SJCRH30 (cell line): Measurements from ENCODE around the gene RNF144A. TPM values are rescaled to one million over a fixed set of nuclear protein-coding genes. Genes with fewer than 3 reads are reported as not detected.

Experiments
- DNase-seq, 2 experiments: peaks; one replicate each; pipeline ENCODE4 v3.0.0-alpha.2; 2015 to 2020
- H3K27ac ChIP-seq: fragments of 250-450 bp; sonication (Bioruptor Pico); 2 replicates; pipeline ENCODE4 v1.5.1; 2020; ENCODE audit warnings: mild to moderate bottlenecking, moderate library complexity
- H3K27me3 ChIP-seq: fragments of 250-450 bp; sonication (Bioruptor Pico); 2 replicates; pipeline ENCODE4 v1.5.1; 2020; ENCODE audit warnings: mild to moderate bottlenecking, moderate library complexity
- H3K36me3 ChIP-seq: fragments of 250-450 bp; sonication (Bioruptor Pico); 2 replicates; pipeline ENCODE4 v1.5.1; 2020; ENCODE audit warnings: mild to moderate bottlenecking, moderate library complexity
- H3K4me1 ChIP-seq: fragments of 250-450 bp; sonication (Bioruptor Pico); 2 replicates; pipeline ENCODE4 v1.5.1; 2020; ENCODE audit warnings: mild to moderate bottlenecking, moderate library complexity
- H3K4me3 ChIP-seq: fragments of 250-450 bp; sonication (Bioruptor Pico); 2 replicates; pipeline ENCODE4 v1.5.1; 2020; ENCODE audit warnings: mild to moderate bottlenecking, moderate library complexity
- H3K9me3 ChIP-seq: fragments of 250-450 bp; sonication (Bioruptor Pico); replicated peaks from 2 replicates; pipeline ENCODE4 v1.5.1; 2020; ENCODE audit warnings: mild to moderate bottlenecking, moderate library complexity
- total RNA-seq: library from RNA; depleted of rRNA; stranded (reverse); fragments of >200 nt; shearing (Covaris generic); gene quantifications from 2 replicates; pipeline ENCODE4 v1.2.3, GENCODE V29; 2014; rRNA removed

The RNF144A gene
- total RNA-seq = 14.4 and 14.9 TPM in 2 replicates

GRCh38 chr2:6917071-6917760 is at the start of gene RNF144A:
RNF144A (plus strand) TSS chr2:6917412; CDS start chr2:6996927, 79,515 bp downstream.
- DNase-seq = peak; percentile 40 to 70

GRCh38 chr2:6872394-6872793 is 44.8 kb upstream of the RNF144A start:
- H3K4me3 ChIP-seq = no peak overlapping the region
- H3K9me3 ChIP-seq = 0 out of 2 replicates have a peak, but pooled peaks cover 4% of the 10 kb centered on the region
- no peaks in the 10 kb centered on the region; the same call in none of the 2 replicates for H3K27me3 ChIP-seq
- no peak for DNase-seq
- no peak overlapping the region for H3K27ac ChIP-seq
- no peaks in the 10 kb centered on the region for H3K36me3 ChIP-seq
- no peaks in the 10 kb centered on the region for H3K4me1 ChIP-seq

More at GRCh38 chr2:6917071-6917760, at the start of gene RNF144A:
- Histone ChIP-seq H3K36me3 (no peaks in the 10 kb centered on the region), H3K4me1 (no peaks in the 10 kb centered on the region), H3K27me3 (no peaks in the 10 kb centered on the region), H3K9me3 (no peaks in the 10 kb centered on the region), H3K4me3 (peak within 1 kb of the TSS; percentile 69), H3K27ac (no peak within 1 kb of the TSS)

- H3K36me3 ChIP-seq = no peaks in the 10 kb centered on the region
- no peaks in the 10 kb centered on the region for H3K4me1 ChIP-seq
- H3K27me3 ChIP-seq = no peaks in the 10 kb centered on the region; the same call in none of the 2 replicates
- no peak for DNase-seq
- 0 out of 2 replicates have a peak, but pooled peaks cover 4% of the 10 kb centered on the region for H3K9me3 ChIP-seq
- H3K27ac ChIP-seq = no peak overlapping the region
- H3K4me3 ChIP-seq = no peak overlapping the region
Measured at GRCh38 chr2:6874032-6874431, 43.2 kb upstream of the RNF144A start.

GRCh38 chr2:6876309-6876708 is 40.9 kb upstream of the RNF144A start:
- DNase-seq = no peak
- H3K9me3 ChIP-seq = peaks cover 12% of the 10 kb centered on the region

GRCh38 chr2:6877402-6878304 is 39.6 kb upstream of the RNF144A start, which contains the start of gene RSAD2:
RSAD2 (plus strand) TSS chr2:6877777; CDS start chr2:6877801, 24 bp downstream.
- DNase-seq = no peak
- Histone ChIP-seq H3K4me3 (no peak within 1 kb of the TSS), H3K27me3 (no peaks in the 10 kb centered on the region), H3K27ac (no peak within 1 kb of the TSS), H3K4me1 (no peaks in the 10 kb centered on the region), H3K36me3 (no peaks in the 10 kb centered on the region), H3K9me3 (peaks cover 12% of the 10 kb centered on the region)

More at GRCh38 chr2:6876309-6876708, 40.9 kb upstream of the RNF144A start:
- Histone ChIP-seq H3K4me3 (no peak overlapping the region), H3K27me3 (no peaks in the 10 kb centered on the region), H3K36me3 (no peaks in the 10 kb centered on the region), H3K27ac (no peak overlapping the region), H3K4me1 (no peaks in the 10 kb centered on the region)

GRCh38 chr2:6878549-6878948 is 38.7 kb upstream of the RNF144A start:
- no peak overlapping the region for H3K4me3 ChIP-seq
- no peaks in the 10 kb centered on the region for H3K4me1 ChIP-seq
- peaks cover 12% of the 10 kb centered on the region for H3K9me3 ChIP-seq
- DNase-seq = no peak
- H3K27me3 ChIP-seq = no peaks in the 10 kb centered on the region
- H3K27ac ChIP-seq = no peak overlapping the region
- H3K36me3 ChIP-seq = no peaks in the 10 kb centered on the region

GRCh38 chr2:6879011-6879410 is 38.2 kb upstream of the RNF144A start:
- no peaks in the 10 kb centered on the region for H3K27me3 ChIP-seq
- H3K27ac ChIP-seq = no peak overlapping the region
- H3K4me1 ChIP-seq = no peaks in the 10 kb centered on the region
- H3K4me3 ChIP-seq = no peak overlapping the region
- no peak for DNase-seq
- H3K9me3 ChIP-seq = peaks cover 12% of the 10 kb centered on the region
- H3K36me3 ChIP-seq = no peaks in the 10 kb centered on the region

GRCh38 chr2:6880200-6880733 is 36.9 kb upstream of the RNF144A start:
- H3K36me3 ChIP-seq = no peaks in the 10 kb centered on the region
- no peaks in the 10 kb centered on the region for H3K27me3 ChIP-seq
- H3K4me1 ChIP-seq = no peaks in the 10 kb centered on the region
- H3K9me3 ChIP-seq = peaks cover 8% of the 10 kb centered on the region
- H3K4me3 ChIP-seq = no peak overlapping the region
- no peak overlapping the region for H3K27ac ChIP-seq
- DNase-seq = no peak

- Histone ChIP-seq H3K27ac (no peak overlapping the region), H3K4me3 (no peak overlapping the region), H3K4me1 (no peaks in the 10 kb centered on the region), H3K9me3 (peaks cover 8% of the 10 kb centered on the region), H3K27me3 (no peaks in the 10 kb centered on the region), H3K36me3 (no peaks in the 10 kb centered on the region)
- no peak for DNase-seq
Measured at GRCh38 chr2:6881046-6881445, 36.2 kb upstream of the RNF144A start.

GRCh38 chr2:6881516-6881915 is 35.7 kb upstream of the RNF144A start:
- no peaks in the 10 kb centered on the region for H3K36me3 ChIP-seq
- H3K4me3 ChIP-seq = no peak overlapping the region
- H3K9me3 ChIP-seq = peaks cover 8% of the 10 kb centered on the region
- no peaks in the 10 kb centered on the region for H3K27me3 ChIP-seq
- no peaks in the 10 kb centered on the region for H3K4me1 ChIP-seq
- DNase-seq = no peak
- no peak overlapping the region for H3K27ac ChIP-seq

GRCh38 chr2:6883448-6884122 is 33.6 kb upstream of the RNF144A start:
- no peaks in the 10 kb centered on the region for H3K27me3 ChIP-seq
- no peak for DNase-seq
- no peaks in the 10 kb centered on the region for H3K4me1 ChIP-seq
- H3K4me3 ChIP-seq = no peak overlapping the region
- H3K36me3 ChIP-seq = no peaks in the 10 kb centered on the region
- H3K9me3 ChIP-seq = peaks cover 8% of the 10 kb centered on the region
- H3K27ac ChIP-seq = no peak overlapping the region

GRCh38 chr2:6885551-6885950 is 31.7 kb upstream of the RNF144A start:
- H3K4me1 ChIP-seq = no peaks in the 10 kb centered on the region
- H3K4me3 ChIP-seq = no peak overlapping the region
- no peaks in the 10 kb centered on the region for H3K27me3 ChIP-seq
- H3K27ac ChIP-seq = no peak overlapping the region
- H3K36me3 ChIP-seq = no peaks in the 10 kb centered on the region
- no peaks in the 10 kb centered on the region for H3K9me3 ChIP-seq
- DNase-seq = no peak

GRCh38 chr2:6885968-6886367 is 31.2 kb upstream of the RNF144A start:
- H3K27ac ChIP-seq = no peak overlapping the region
- H3K27me3 ChIP-seq = no peaks in the 10 kb centered on the region
- no peaks in the 10 kb centered on the region for H3K36me3 ChIP-seq
- no peak for DNase-seq
- H3K4me1 ChIP-seq = no peaks in the 10 kb centered on the region
- no peaks in the 10 kb centered on the region for H3K9me3 ChIP-seq
- H3K4me3 ChIP-seq = no peak overlapping the region

- H3K27me3 ChIP-seq = no peaks in the 10 kb centered on the region
- H3K36me3 ChIP-seq = no peaks in the 10 kb centered on the region
- no peaks in the 10 kb centered on the region for H3K4me1 ChIP-seq
- no peak for DNase-seq
- no peak overlapping the region for H3K27ac ChIP-seq
- no peak overlapping the region for H3K4me3 ChIP-seq
- no peaks in the 10 kb centered on the region for H3K9me3 ChIP-seq
Measured at GRCh38 chr2:6887751-6888192, 29.4 kb upstream of the RNF144A start.
